Mesothelial cell of epicardium (in vitro differentiated cells): Measurements from ENCODE around the gene XRCC2. TPM values are rescaled to one million over a fixed set of nuclear protein-coding genes. Genes with fewer than 3 reads are reported as not detected.
A peak's percentile ranks its signal among the peaks of the same experiment; 100 is the strongest.
"Not testable (repeated sequence)": the region's sequence is repeated elsewhere in the genome, so short reads cannot be mapped to it uniquely, and the experiment has no call there.

Experiments used
- DNase-seq, 2 experiments: peaks; one replicate each; pipeline ENCODE4 v3.0.0; 2021; ENCODE audit warnings: low spot score in 2 of 2; ENCODE audit not compliant: unreplicated experiment in 2 of 2
- H3K27ac Mint-ChIP-seq: 2 replicates; pipeline ENCODE4 v1.8.0; 2021; ENCODE audit warnings: mixed read lengths
- H3K27me3 Mint-ChIP-seq: 2 replicates; pipeline ENCODE4 v1.8.0; 2021; ENCODE audit warnings: low read depth, mixed read lengths
- H3K36me3 Mint-ChIP-seq: 2 replicates; pipeline ENCODE4 v1.8.0; 2021; ENCODE audit warnings: mixed read lengths
- H3K4me1 Mint-ChIP-seq: 2 replicates; pipeline ENCODE4 v1.8.0; 2021; ENCODE audit warnings: mixed read lengths
- H3K4me3 Mint-ChIP-seq: 2 replicates; pipeline ENCODE4 v1.8.0; 2021; ENCODE audit warnings: mild to moderate bottlenecking, moderate library complexity, mixed read lengths
- H3K9me3 Mint-ChIP-seq: 2 replicates; pipeline ENCODE4 v1.8.0; 2021; ENCODE audit warnings: mixed read lengths
- CTCF ChIP-seq: fragments of 200-600 bp; sonication (generic); IDR thresholded peaks from one replicate; pipeline ENCODE4 v1.5.0; 2021; ENCODE audit warnings: antibody characterized with exemption; ENCODE audit not compliant: unreplicated experiment
- total RNA-seq: library from RNA; stranded (reverse); gene quantifications from 3 replicates; pipeline ENCODE4 v1.2.1, GENCODE V29; 2021

XRCC2 gene
- total RNA-seq, 1 donor from 2014 or later, result 7.0 TPM

GRCh38 chr7:152661479-152661878 lies 14.5 kb downstream of the XRCC2 start:
- Mint-ChIP-seq H3K27ac (peak overlapping the region; percentile 27), H3K36me3 (peaks cover 8% of the 10 kb centered on the region), H3K27me3 (no peaks in the 10 kb centered on the region), H3K9me3 (no peaks in the 10 kb centered on the region), H3K4me3 (no peak overlapping the region), H3K4me1 (peaks cover 4% of the 10 kb centered on the region)
- no peak for TF ChIP-seq CTCF
- no peak for DNase-seq

- Mint-ChIP-seq H3K36me3 (peaks cover 8% of the 10 kb centered on the region), H3K27me3 (no peaks in the 10 kb centered on the region)
- DNase-seq, result no peak
These were observed 15.9 kb downstream of the XRCC2 start for GRCh38 chr7:152660021-152660420.

GRCh38 chr7:152654971-152655370 lies 21.0 kb downstream of the XRCC2 start:
- Mint-ChIP-seq H3K9me3 (no peaks in the 10 kb centered on the region), H3K4me1 (no peaks in the 10 kb centered on the region), H3K27ac (no peak overlapping the region), H3K36me3 (peaks cover 8% of the 10 kb centered on the region), H3K27me3 (no peaks in the 10 kb centered on the region), H3K4me3 (no peak overlapping the region)
- no peak for TF ChIP-seq CTCF
- DNase-seq, result no peak

More at GRCh38 chr7:152660021-152660420, 15.9 kb downstream of the XRCC2 start:
- Mint-ChIP-seq H3K4me3 (no peak overlapping the region), H3K27ac (no peak overlapping the region), H3K4me1 (peaks cover 4% of the 10 kb centered on the region), H3K9me3 (no peaks in the 10 kb centered on the region)
- no peak for TF ChIP-seq CTCF

- Mint-ChIP-seq H3K27ac (no peak overlapping the region), H3K9me3 (peaks cover 11% of the 10 kb centered on the region), H3K4me1 (no peaks in the 10 kb centered on the region), H3K36me3 (peaks cover 29% of the 10 kb centered on the region), H3K4me3 (no peak overlapping the region), H3K27me3 (no peaks in the 10 kb centered on the region)
- DNase-seq, result no peak
- no peak for TF ChIP-seq CTCF
These were observed 26.7 kb downstream of the XRCC2 start for GRCh38 chr7:152649220-152649619.

GRCh38 chr7:152647009-152647408 lies 28.9 kb downstream of the XRCC2 start:
- Mint-ChIP-seq H3K4me1 (no peaks in the 10 kb centered on the region), H3K36me3 (peaks cover 36% of the 10 kb centered on the region)
- no peak for TF ChIP-seq CTCF

GRCh38 chr7:152646579-152646978 lies 29.4 kb downstream of the XRCC2 start:
- H3K27ac Mint-ChIP-seq, H3K27me3 Mint-ChIP-seq, H3K4me3 Mint-ChIP-seq, DNase-seq, H3K4me1 Mint-ChIP-seq: not testable (repeated sequence)
- Mint-ChIP-seq H3K36me3 (peaks cover 36% of the 10 kb centered on the region), H3K9me3 (peaks cover 16% of the 10 kb centered on the region)

More at GRCh38 chr7:152647009-152647408, 28.9 kb downstream of the XRCC2 start:
- peaks cover 16% of the 10 kb centered on the region for H3K9me3 Mint-ChIP-seq
- no peak for DNase-seq
- no peak overlapping the region for H3K27ac Mint-ChIP-seq
- H3K27me3 Mint-ChIP-seq, result no peaks in the 10 kb centered on the region
- no peak overlapping the region for H3K4me3 Mint-ChIP-seq
